ENCODE measurements around the gene KRTAP3-3.

GRCh38 chr17:40975516-40975915 lies 18.4 kb downstream of the KRTAP3-3 start:
- no peak for TF ChIP-seq CTCF (conservative IDR thresholded peaks at IDR 0.05; ENCODE audit: low read depth, low read length)
- TF ChIP-seq RFX5 (IDR thresholded peaks at IDR 0.05; ENCODE audit: low read depth, low read length), result no peak
- TF ChIP-seq SMC3 (IDR thresholded peaks at IDR 0.05; ENCODE audit: low read depth, low read length), result no peak
- no peak for TF ChIP-seq POLR2A (IDR thresholded peaks at IDR 0.05; ENCODE audit: low read depth, low read length)
- TF ChIP-seq MXI1 (IDR thresholded peaks at IDR 0.05; ENCODE audit: borderline replicate concordance, low read depth, low read length), result no peak
- TF ChIP-seq MAZ (IDR thresholded peaks at IDR 0.05; ENCODE audit: borderline replicate concordance, low read depth, low read length), result no peak
- TF ChIP-seq NFE2L2 (IDR thresholded peaks at IDR 0.05; ENCODE audit: low read depth, low read length), result no peak
- TF ChIP-seq FOS (IDR thresholded peaks at IDR 0.05; ENCODE audit: low read depth, low read length), result no peak
- TF ChIP-seq MAFK (IDR thresholded peaks at IDR 0.05; ENCODE audit: low read depth, low read length), result 0 out of 2 replicates have a peak, but pooled peaks have one; percentile 5
- TF ChIP-seq USF2 (IDR thresholded peaks at IDR 0.05; ENCODE audit: low read depth, low read length), result no peak
- TF ChIP-seq RAD21 (IDR thresholded peaks at IDR 0.05; ENCODE audit: low read length), result no peak
